Chondrocyte (in vitro differentiated cells): ENCODE measurements around the gene SASH1. TPM values are rescaled to one million over a fixed set of nuclear protein-coding genes. Genes with fewer than 3 reads are reported as not detected.

ENCODE experiments used
- DNase-seq: peaks from one replicate; pipeline ENCODE4 v3.0.0; 2021; ENCODE audit warnings: mixed read lengths, low spot score
- H3K27ac Mint-ChIP-seq: one replicate; pipeline ENCODE4 v1.8.0; 2021; ENCODE audit warnings: mild to moderate bottlenecking, moderate library complexity, mixed read lengths; ENCODE audit not compliant: unreplicated experiment
- H3K27me3 Mint-ChIP-seq: 2 replicates; pipeline ENCODE4 v1.8.0; 2021; ENCODE audit warnings: low read depth, mixed read lengths
- H3K36me3 Mint-ChIP-seq: 2 replicates; pipeline ENCODE4 v1.8.0; 2021; ENCODE audit warnings: low read depth, mixed read lengths
- H3K4me1 Mint-ChIP-seq: 2 replicates; pipeline ENCODE4 v1.8.0; 2021; ENCODE audit warnings: low read depth, mild to moderate bottlenecking, mixed read lengths
- H3K4me3 Mint-ChIP-seq: one replicate; pipeline ENCODE4 v1.8.0; 2021; ENCODE audit warnings: mild to moderate bottlenecking, moderate library complexity, mixed read lengths; ENCODE audit not compliant: unreplicated experiment
- H3K9me3 Mint-ChIP-seq: 2 replicates; pipeline ENCODE4 v1.8.0; 2021; ENCODE audit warnings: low read depth, mixed read lengths
- total RNA-seq: library from RNA; stranded (reverse); gene quantifications from 3 replicates; pipeline ENCODE4 v1.2.1, GENCODE V29; 2021
- TF ChIP-seq, protein P1 (sequence below): fragments of 200-600 bp; sonication (generic); IDR thresholded peaks from 2 replicates; pipeline ENCODE4 v1.5.0; 2021; ENCODE audit warnings: antibody characterized with exemption, mild to moderate bottlenecking, moderate library complexity

The SASH1 gene
- total RNA-seq, 1 donor from 2014 or later = 82.9 TPM

DNA sequence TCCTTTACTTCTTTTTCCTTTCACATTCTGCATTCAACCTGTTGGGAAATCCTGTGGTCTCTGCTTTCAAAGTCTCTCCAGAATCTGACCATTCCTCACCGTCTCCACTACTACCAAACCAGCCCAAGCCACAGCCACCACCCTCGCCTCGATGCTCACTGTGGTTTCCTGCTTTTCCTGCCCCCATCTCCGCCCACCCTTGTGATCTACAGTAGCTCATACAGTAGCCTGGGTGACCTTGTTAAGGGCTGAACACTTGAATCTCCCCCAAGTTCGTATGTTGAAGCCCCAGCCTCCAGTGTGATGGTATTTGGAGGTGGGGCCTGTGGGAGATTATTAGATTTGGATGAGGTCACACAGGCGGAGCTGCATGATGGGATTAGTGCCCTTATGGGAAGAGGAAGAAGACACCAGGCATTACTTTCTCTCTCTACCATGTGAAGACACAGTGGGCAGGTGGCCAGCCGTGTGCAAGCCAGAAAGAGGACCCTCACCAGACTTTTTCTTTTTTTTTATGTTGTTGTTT, 215.2 kb downstream of the SASH1 start:
- H3K9me3 Mint-ChIP-seq = peaks cover 7% of the 10 kb centered on the region
- no peak for DNase-seq
- no peaks in the 10 kb centered on the region for H3K27me3 Mint-ChIP-seq
- peaks cover 6% of the 10 kb centered on the region for H3K4me1 Mint-ChIP-seq
- no peak overlapping the region for H3K4me3 Mint-ChIP-seq
- TF ChIP-seq, protein P1, sequence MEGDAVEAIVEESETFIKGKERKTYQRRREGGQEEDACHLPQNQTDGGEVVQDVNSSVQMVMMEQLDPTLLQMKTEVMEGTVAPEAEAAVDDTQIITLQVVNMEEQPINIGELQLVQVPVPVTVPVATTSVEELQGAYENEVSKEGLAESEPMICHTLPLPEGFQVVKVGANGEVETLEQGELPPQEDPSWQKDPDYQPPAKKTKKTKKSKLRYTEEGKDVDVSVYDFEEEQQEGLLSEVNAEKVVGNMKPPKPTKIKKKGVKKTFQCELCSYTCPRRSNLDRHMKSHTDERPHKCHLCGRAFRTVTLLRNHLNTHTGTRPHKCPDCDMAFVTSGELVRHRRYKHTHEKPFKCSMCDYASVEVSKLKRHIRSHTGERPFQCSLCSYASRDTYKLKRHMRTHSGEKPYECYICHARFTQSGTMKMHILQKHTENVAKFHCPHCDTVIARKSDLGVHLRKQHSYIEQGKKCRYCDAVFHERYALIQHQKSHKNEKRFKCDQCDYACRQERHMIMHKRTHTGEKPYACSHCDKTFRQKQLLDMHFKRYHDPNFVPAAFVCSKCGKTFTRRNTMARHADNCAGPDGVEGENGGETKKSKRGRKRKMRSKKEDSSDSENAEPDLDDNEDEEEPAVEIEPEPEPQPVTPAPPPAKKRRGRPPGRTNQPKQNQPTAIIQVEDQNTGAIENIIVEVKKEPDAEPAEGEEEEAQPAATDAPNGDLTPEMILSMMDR = no peak
- no peak overlapping the region for H3K27ac Mint-ChIP-seq
- H3K36me3 Mint-ChIP-seq = peaks cover 11% of the 10 kb centered on the region

DNA sequence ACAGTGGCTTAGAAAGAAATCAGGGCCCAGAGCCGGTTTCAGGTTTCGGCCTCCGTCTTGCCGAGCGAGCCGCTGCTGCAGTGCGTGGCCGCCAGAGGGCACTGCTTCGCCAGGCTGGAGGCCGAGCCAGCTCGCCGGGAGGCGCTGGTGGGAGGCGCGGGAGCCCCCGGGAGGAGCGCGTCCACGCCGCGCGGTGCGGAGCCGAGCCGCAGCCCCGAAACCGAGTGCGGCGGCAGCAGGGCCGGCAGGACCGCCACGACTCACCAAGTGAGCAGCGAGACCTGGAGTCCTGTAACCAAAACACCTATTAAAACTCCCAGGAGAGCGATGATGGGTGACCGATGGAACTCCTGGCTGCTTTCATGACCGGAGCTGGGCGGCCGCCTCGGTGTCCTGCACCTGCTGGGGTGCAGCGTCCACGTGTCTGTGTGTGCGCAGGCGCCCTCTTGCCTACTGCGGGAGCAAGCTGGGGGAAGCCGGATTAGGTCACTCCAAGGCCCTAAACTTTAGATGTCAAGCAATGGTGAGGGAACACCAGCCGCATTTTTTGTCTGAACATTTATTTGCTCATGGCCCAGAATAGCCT, 217.3 kb downstream of the SASH1 start:
- H3K36me3 Mint-ChIP-seq = no peaks in the 10 kb centered on the region
- TF ChIP-seq, protein P1 = peak; percentile 99
- H3K27me3 Mint-ChIP-seq = no peaks in the 10 kb centered on the region
- H3K4me3 Mint-ChIP-seq = peak overlapping the region; percentile 59
- peaks cover 6% of the 10 kb centered on the region for H3K4me1 Mint-ChIP-seq
- H3K27ac Mint-ChIP-seq = no peak overlapping the region
- DNase-seq = no peak
- no peaks in the 10 kb centered on the region for H3K9me3 Mint-ChIP-seq

DNA sequence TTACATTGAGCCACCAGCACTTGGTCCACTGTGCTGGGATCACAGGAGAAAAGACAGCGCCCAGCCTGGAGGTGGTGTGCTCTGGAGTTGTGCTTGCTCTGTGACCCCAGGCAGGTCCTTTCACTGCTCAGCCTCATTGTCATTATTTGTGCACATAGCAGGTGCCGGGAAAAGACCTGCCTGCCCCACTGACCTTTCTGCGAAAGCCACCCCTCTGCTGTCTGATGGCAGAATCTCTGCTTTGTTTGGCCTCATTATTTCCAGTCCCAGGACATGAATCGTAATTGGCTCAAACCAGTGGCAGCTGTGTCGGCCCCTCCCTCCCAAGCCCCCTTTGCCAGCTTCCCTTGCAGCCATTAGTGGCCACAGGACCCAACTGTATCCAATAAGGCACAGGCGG, 219.0 kb downstream of the SASH1 start:
- Mint-ChIP-seq H3K36me3 (no peaks in the 10 kb centered on the region), H3K27me3 (no peaks in the 10 kb centered on the region), H3K4me3 (no peak overlapping the region), H3K27ac (no peak overlapping the region), H3K9me3 (no peaks in the 10 kb centered on the region), H3K4me1 (peaks cover 22% of the 10 kb centered on the region)
- no peak for DNase-seq
- TF ChIP-seq, protein P1 = no peak

DNA sequence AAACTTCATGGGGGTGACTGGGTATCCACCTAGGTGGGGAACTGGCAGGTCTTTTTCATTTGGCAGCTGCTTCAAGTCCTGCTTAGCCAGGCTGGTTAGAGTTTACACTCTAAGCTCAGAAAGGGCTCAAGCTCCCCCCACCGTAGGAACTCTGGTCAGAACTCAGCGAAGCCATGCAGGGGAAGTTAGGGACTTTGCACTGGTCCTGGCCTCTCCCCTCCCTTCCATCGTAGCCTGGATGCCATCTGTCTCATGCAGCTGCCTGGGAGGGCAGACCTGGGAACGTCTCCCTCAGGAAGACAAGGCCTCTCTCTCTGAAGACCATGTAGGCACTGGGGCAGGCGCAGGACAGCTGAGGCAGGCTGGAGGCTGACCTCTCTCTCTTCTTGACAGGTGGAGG, 220.4 kb downstream of the SASH1 start:
- H3K9me3 Mint-ChIP-seq = no peaks in the 10 kb centered on the region
- no peak overlapping the region for H3K27ac Mint-ChIP-seq
- no peaks in the 10 kb centered on the region for H3K27me3 Mint-ChIP-seq
- no peaks in the 10 kb centered on the region for H3K36me3 Mint-ChIP-seq
- no peak for DNase-seq
- no peak overlapping the region for H3K4me3 Mint-ChIP-seq
- peaks cover 30% of the 10 kb centered on the region for H3K4me1 Mint-ChIP-seq
- TF ChIP-seq, protein P1 = no peak

DNA sequence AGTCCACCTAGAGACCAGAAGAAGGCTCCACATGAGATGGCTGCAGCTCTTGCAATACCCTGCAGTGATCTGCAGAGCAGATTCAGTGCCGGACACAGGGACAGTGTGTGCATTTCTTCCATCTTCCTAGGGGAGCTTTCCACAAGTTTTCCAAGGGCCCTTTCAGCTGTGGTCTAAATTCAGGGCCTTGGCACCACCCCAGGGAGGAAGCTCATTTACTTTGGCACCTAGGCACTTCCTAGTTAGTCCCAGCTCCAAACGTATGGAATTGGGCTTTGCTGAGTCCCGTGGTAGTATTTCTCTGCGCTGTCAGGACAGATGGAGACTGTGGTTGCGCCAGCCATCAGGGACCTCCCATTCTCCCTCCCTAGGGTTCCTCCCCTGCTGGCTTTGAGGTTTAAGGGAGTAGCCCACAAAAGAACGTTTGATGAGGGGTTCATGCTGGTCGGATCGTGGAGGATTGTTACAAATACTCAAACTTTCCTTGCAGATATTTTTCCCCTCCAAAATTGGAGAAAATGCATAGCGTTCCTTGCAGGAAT, 221.9 kb downstream of the SASH1 start:
- TF ChIP-seq, protein P1 = no peak
- Mint-ChIP-seq H3K9me3 (no peaks in the 10 kb centered on the region), H3K27me3 (no peaks in the 10 kb centered on the region), H3K27ac (no peak overlapping the region), H3K4me1 (peaks cover 30% of the 10 kb centered on the region), H3K36me3 (no peaks in the 10 kb centered on the region), H3K4me3 (no peak overlapping the region)
- no peak for DNase-seq
